HepG2 (cell line): ENCODE measurements around the gene ZSCAN4. TPM values are rescaled to one million over a fixed set of nuclear protein-coding genes. Genes with fewer than 3 reads are reported as not detected.

Experiments
- ATAC-seq: fragments of 200-7000 bp; cut with Tn5 transposase; 3 replicates; pipeline ENCODE4 v1.9.1; 2020; ENCODE audit warnings: mild to moderate bottlenecking, moderate library complexity
- Bru-seq: library from RNA; stranded (reverse); fragments of 400-500 nt; gene quantifications from one replicate; lab custom pipeline; 2021; lab: Mats Ljungman, UMichigan
- BruChase-seq, 2 experiments: library from RNA; stranded (reverse); fragments of 400-500 nt; gene quantifications; one replicate each; lab custom pipeline; 2021; lab: Mats Ljungman, UMichigan
- BruUV-seq: library from RNA; stranded (reverse); fragments of 400-500 nt; replicated peaks from 2 replicates; lab custom pipeline; 2021; lab: Mats Ljungman, UMichigan
- CTCF ChIA-PET: fragments of 300-600 bp; formaldehyde crosslinking; extraction: SDS; loops from one replicate; lab custom pipeline; 2021; ENCODE audit warnings: low total read pairs, inconsistent platforms, low intra/inter-chr PET ratio; lab: Yijun Ruan, JAX
- POLR2A ChIA-PET: fragments of 350-600 bp; sonication (Branson Sonifier 250); formaldehyde crosslinking; loops from one replicate; lab custom pipeline; 2020; ENCODE audit warnings: antibody characterized with exemption, inconsistent platforms; lab: Yijun Ruan, JAX
- DNase-seq: peaks from one replicate; pipeline ENCODE4 v3.0.0-alpha.2; 2015; ENCODE audit warnings: low spot score
- FAIRE-seq: peaks from 3 replicates; lab custom pipeline; 2011; peaks lifted over from hg19 to GRCh38; lab: Jason Lieb, UNC
- H2AFZ ChIP-seq: one replicate; pipeline ENCODE4 v1.6.1; 2011; ENCODE audit warnings: low read length, inconsistent platforms
- H3K27ac ChIP-seq: fragments of 300-600 bp; 3 replicates; pipeline ENCODE4 v1.8.0; 2011; ENCODE audit warnings: mixed run types, mild to moderate bottlenecking, mixed read lengths, low read length, inconsistent platforms; ENCODE audit not compliant: insufficient read depth; ENCODE audit errors: extremely low read length
- H3K27me3 ChIP-seq, 2 experiments: fragments of 200-600 bp in 1 of 2; 2 replicates in 1 of 2; 3 replicates in 1 of 2; pipeline versions ENCODE4 v1.6.0 to v1.8.0; 2011; ENCODE audit warnings: low read length in 2 of 2, mild to moderate bottlenecking in 2 of 2, moderate library complexity in 2 of 2, inconsistent platforms in 1 of 2; ENCODE audit not compliant: insufficient read depth in 2 of 2, control insufficient read depth in 1 of 2
- H3K36me3 ChIP-seq, 2 experiments: fragments of 200-600 bp in 1 of 2; replicated peaks in 1 of 2; 2 replicates in 1 of 2; 3 replicates in 1 of 2; pipeline versions ENCODE4 v1.5.1 to v1.8.0; 2011; ENCODE audit warnings: low read length in 2 of 2, inconsistent platforms in 1 of 2; ENCODE audit not compliant: insufficient read depth in 2 of 2, control insufficient read depth in 1 of 2
- H3K4me1 ChIP-seq: 2 replicates; pipeline ENCODE4 v1.5.1; 2012; ENCODE audit warnings: low read length, inconsistent platforms; ENCODE audit not compliant: insufficient read depth
- H3K4me2 ChIP-seq: 2 replicates; pipeline ENCODE4 v1.6.0; 2011; ENCODE audit warnings: low read depth, low read length, inconsistent platforms
- H3K4me3 ChIP-seq, 3 experiments: fragments of 200-600 bp in 1 of 3; sonication (generic), shearing (Covaris generic) in 1 of 3; replicated peaks in 1 of 3; 2 replicates each; pipeline ENCODE4 v1.5.1; 2011 to 2016; ENCODE audit warnings: low read length in 3 of 3, inconsistent platforms in 2 of 3, low read depth in 2 of 3, mild to moderate bottlenecking in 2 of 3, control low read depth in 1 of 3, mixed read lengths in 1 of 3; ENCODE audit not compliant: insufficient read depth in 1 of 3
- H3K79me2 ChIP-seq: one replicate; pipeline ENCODE4 v1.6.1; 2011; ENCODE audit warnings: low read length, inconsistent platforms; ENCODE audit not compliant: insufficient read depth
- H3K9ac ChIP-seq: 2 replicates; pipeline ENCODE4 v1.6.0; 2011; ENCODE audit warnings: mild to moderate bottlenecking, low read depth, low read length, inconsistent platforms; ENCODE audit not compliant: insufficient read depth
- H3K9me3 ChIP-seq: 2 replicates; pipeline ENCODE4 v1.5.1; 2012; ENCODE audit warnings: mild to moderate bottlenecking, low read length
- H4K20me1 ChIP-seq: 2 replicates; pipeline ENCODE4 v1.6.0; 2011; ENCODE audit warnings: inconsistent platforms, mild to moderate bottlenecking, low read length, moderate library complexity; ENCODE audit not compliant: insufficient read depth
- RBFOX2 ChIP-seq: fragments of 200-400 bp; formaldehyde crosslinking; IDR thresholded peaks from 2 replicates; pipeline ENCODE4 v1.6.1; 2017; ENCODE audit warnings: low read depth, mild to moderate bottlenecking, low read length
- ZNF589 ChIP-seq: sonication (generic); formaldehyde crosslinking; conservative IDR thresholded peaks from 2 replicates; pipeline ENCODE4 v1.8.0; 2022; ENCODE audit warnings: mild to moderate bottlenecking, moderate library complexity, missing genetic modification reagents
- ZSCAN30 ChIP-seq: sonication (generic); formaldehyde crosslinking; IDR thresholded peaks from 2 replicates; pipeline ENCODE4 v1.5.0; 2020; ENCODE audit warnings: mild to moderate bottlenecking, missing genetic modification reagents
- WGBS: methylation state at CpG from one replicate; pipeline ENCODE4 v1.1.6; 2017; ENCODE audit warnings: low lambda C conversion rate; 5-methylcytosine and 5-hydroxymethylcytosine counted together
- in situ Hi-C: cut with HindIII; loops from 2 replicates; pipeline ENCODE4 v1.10.0; 2017; ENCODE audit warnings: low pct_unique_long_range_greater_than_20kb; ENCODE audit not compliant: extremely low pct_ligation_motif_present
- intact Hi-C: fragments of 100-400 bp; cut with micrococcal nuclease; formaldehyde crosslinking; loops from one replicate; pipeline ENCODE4 v1.10.0; 2022; ENCODE audit not compliant: unreplicated experiment
- long read RNA-seq, 2 experiments: library from RNA in 1 of 2; library from polyadenylated mRNA in 1 of 2; stranded (forward) in 1 of 2; unstranded in 1 of 2; transcript quantifications; one replicate each; pipeline ENCODE4 v2.0.0, GENCODE V29; 2019 to 2022
- polyA minus RNA-seq, 3 experiments: library from RNA; depleted of rRNA, polyadenylated mRNA; stranded (reverse); fragments of >200 nt; gene quantifications; 2 replicates each; pipeline ENCODE4 v1.2.3, GENCODE V29; 2011; ENCODE audit warnings: low replicate concordance in 1 of 3
- polyA plus RNA-seq, 8 experiments: library from polyadenylated mRNA; depleted of rRNA in 3 of 8; stranded (reverse) in 7 of 8; unstranded in 1 of 8; fragments of >200 nt; fragmentation: Illumina TruSeq in 4 of 8; extraction: Trizol in 4 of 8; gene quantifications; 2 replicates each; pipeline versions ENCODE4 v1.2.1 to v1.2.3, GENCODE V29; 2011 to 2016; ENCODE audit warnings: low read depth in 4 of 8, missing spikeins in 1 of 8, mixed read lengths in 1 of 8; ENCODE audit not compliant: insufficient read depth in 1 of 8
- total RNA-seq, 5 experiments: library from RNA; depleted of rRNA; stranded (reverse); fragments of >200 nt; fragmentation: Illumina TruSeq; extraction: Trizol; gene quantifications; 2 replicates each; pipeline ENCODE4 v1.2.3, GENCODE V29; 2016; ENCODE audit warnings: low read depth in 1 of 5

ZSCAN4 gene
- total RNA-seq (2016; rRNA removed; fragmentation: Illumina TruSeq; extraction: Trizol), result 0.56 and 0.60 TPM in 2 replicates
- total RNA-seq (2016; cell fraction: cytosol; rRNA removed; fragmentation: Illumina TruSeq; extraction: Trizol; ENCODE audit: low read depth), result 0.20 and 0.35 TPM in 2 replicates
- 0.50 and 0.56 TPM in 2 replicates for total RNA-seq (2016; cell fraction: insoluble cytoplasmic fraction; rRNA removed; fragmentation: Illumina TruSeq; extraction: Trizol)
- 0.34 and 0.45 TPM in 2 replicates for total RNA-seq (2016; cell fraction: membrane; rRNA removed; fragmentation: Illumina TruSeq; extraction: Trizol)
- 0.53 and 1.1 TPM in 2 replicates for total RNA-seq (2016; cell fraction: nucleus; rRNA removed; fragmentation: Illumina TruSeq; extraction: Trizol)
- polyA plus RNA-seq (2011; rRNA removed), result 0.68 and 0.73 TPM in 2 replicates
- polyA plus RNA-seq (2011; cell fraction: cytosol; rRNA removed), result 0.20 and 0.23 TPM in 2 replicates
- polyA plus RNA-seq (2011; cell fraction: nucleus; rRNA removed), result 0.59 and 1.1 TPM in 2 replicates
- polyA plus RNA-seq (2012), result 0.28 and 0.77 TPM in 2 replicates
- polyA plus RNA-seq (2016; cell fraction: cytosol; fragmentation: Illumina TruSeq; extraction: Trizol; ENCODE audit: low read depth), result 0.18 and 0.23 TPM in 2 replicates
- polyA plus RNA-seq (2016; cell fraction: insoluble cytoplasmic fraction; fragmentation: Illumina TruSeq; extraction: Trizol; ENCODE audit: low read depth), result 0.67 and 0.78 TPM in 2 replicates
- 0.39 and 0.69 TPM in 2 replicates for polyA plus RNA-seq (2016; cell fraction: membrane; fragmentation: Illumina TruSeq; extraction: Trizol; ENCODE audit: low read depth)
- 3.4 and 3.7 TPM in 2 replicates for polyA plus RNA-seq (2016; cell fraction: nucleus; fragmentation: Illumina TruSeq; extraction: Trizol; ENCODE audit: insufficient read depth, low read depth)
- not detected in 2 replicates for polyA minus RNA-seq (2011; rRNA and poly(A)+ RNA removed; ENCODE audit: low replicate concordance)
- polyA minus RNA-seq (2011; cell fraction: cytosol; rRNA and poly(A)+ RNA removed), result not detected in 2 replicates
- polyA minus RNA-seq (2011; cell fraction: nucleus; rRNA and poly(A)+ RNA removed), result 0.62 TPM in 1 of 2 replicates, not detected in the other
- percentile 38 among the genes with signal in this experiment for Bru-seq, nascent RNA
- percentile 38 among the genes with signal in this experiment for BruChase-seq, experiment 1, labeled RNA remaining after a 6-hour chase
- percentile 41 among the genes with signal in this experiment for BruChase-seq, experiment 2, labeled RNA remaining after a 2-hour chase
- long read RNA-seq, experiment 1, result 0 reads
- long read RNA-seq, experiment 2, partial matches to known transcripts, result 0 of 1 reads
- long read RNA-seq, experiment 2, other reads (novel, unspliced or antisense), result 0 of 1 reads

- 71% methylated on average over 2 of the region's 2 CpGs for WGBS
- Histone ChIP-seq H3K9me3 (no peaks in the 10 kb centered on the region), H3K27me3 (no peaks in the 10 kb centered on the region; a peak in 1 of 5 replicates), H3K4me1 (peaks cover 12% of the 10 kb centered on the region), H3K4me3 (no peak within 1 kb of the TSS), H4K20me1 (no peaks in the 10 kb centered on the region), H3K36me3 (no peaks in the 10 kb centered on the region), H2AFZ (no peak within 1 kb of the TSS), H3K79me2 (no peaks in the 10 kb centered on the region), H3K27ac (no peak within 1 kb of the TSS), H3K9ac (no peak within 1 kb of the TSS), H3K4me2 (no peak within 1 kb of the TSS)
- in situ Hi-C loops, result no loop called here
- ATAC-seq, result no peak
- TF ChIP-seq ZSCAN30 (CRISPR knock-in tag), result no peak
- BruUV-seq, result no TSS peak
- CTCF ChIA-PET, result no interaction called here
- intact Hi-C loops, result no loop called here
- POLR2A ChIA-PET, result no interaction called here
- DNase-seq, result no peak
- no peak for FAIRE-seq
Measured at GRCh38 chr19:57668635-57669034, at the start of gene ZSCAN4. ZSCAN4 (plus strand) TSS chr19:57668935; CDS start chr19:57676146, 7,211 bp downstream.

- Histone ChIP-seq H3K4me3 (no peak overlapping the region), H3K27ac (no peak overlapping the region)
- no peak for TF ChIP-seq ZNF589
- TF ChIP-seq RBFOX2, result peak; percentile 41; the same call in 1 of the 2 replicates
- TF ChIP-seq, all 625 proteins: peak for 1
- Histone ChIP-seq H3K9ac (no peak overlapping the region), H3K27me3 (no peaks in the 10 kb centered on the region), H2AFZ (no peak overlapping the region), H3K4me2 (no peak overlapping the region), H3K79me2 (peaks cover 38% of the 10 kb centered on the region), H3K36me3 (peaks cover 38 to 81% of the 10 kb centered on the region in 2 experiments), H3K9me3 (peaks cover 2% of the 10 kb centered on the region; the same call in 1 of the 2 replicates), H3K4me1 (peaks cover 25% of the 10 kb centered on the region), H4K20me1 (no peaks in the 10 kb centered on the region; the same call in 1 of the 2 replicates)
- CTCF ChIA-PET, result no interaction called here
- DNase-seq, result no peak
- FAIRE-seq, result no peak
- TSS peak; percentile 8 for BruUV-seq
- in situ Hi-C loops, result no loop called here
- POLR2A ChIA-PET, result no interaction called here
- WGBS, result 95% methylated on average over 10 of the region's 10 CpGs
- ATAC-seq, result no peak
- intact Hi-C loops, result no loop called here
Measured at GRCh38 chr19:57620673-57621348, 47.9 kb upstream of the ZSCAN4 start.
